NCI-H2227 (cell line): ENCODE measurements around the gene TCP11.
A peak's percentile ranks its signal among the peaks of the same experiment; 100 is the strongest.

Experiments
- DNase-seq: peaks from one replicate; lab custom pipeline; 2025; ENCODE audit not compliant: unreplicated experiment; lab: John Stamatoyannopoulos, UW

The TCP11 gene

GRCh38 chr6:35141007-35141655 lies at the start of gene TCP11:
TSS of gene TCP11 (minus strand) at chr6:35141339. CDS start at chr6:35140870, 469 bp downstream.
- no peak for DNase-seq

GRCh38 chr6:35190306-35190705 lies 49.2 kb upstream of the TCP11 start:
- DNase-seq = no peak

GRCh38 chr6:35188886-35189285 lies 47.7 kb upstream of the TCP11 start:
- no peak for DNase-seq

DNA sequence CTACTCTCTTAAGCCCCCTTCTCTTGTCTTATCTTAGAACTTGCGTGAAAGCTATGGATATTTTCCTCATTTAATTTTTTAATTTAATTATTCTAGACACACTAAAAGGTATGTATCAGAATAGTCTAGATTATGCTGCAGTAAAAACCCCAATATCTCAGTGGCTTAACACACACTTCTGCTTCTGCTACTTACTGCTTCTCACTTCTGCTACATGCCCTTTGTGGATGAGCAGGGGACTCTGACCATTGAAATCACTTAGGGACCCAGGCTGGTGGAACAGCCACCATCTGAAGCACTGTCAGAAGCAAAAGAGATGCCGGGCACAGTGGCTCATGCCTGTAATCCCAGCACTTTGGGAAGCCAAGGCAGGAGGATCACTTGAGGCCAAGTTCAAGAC lies 45.4 kb upstream of the TCP11 start:
- no peak for DNase-seq

DNA sequence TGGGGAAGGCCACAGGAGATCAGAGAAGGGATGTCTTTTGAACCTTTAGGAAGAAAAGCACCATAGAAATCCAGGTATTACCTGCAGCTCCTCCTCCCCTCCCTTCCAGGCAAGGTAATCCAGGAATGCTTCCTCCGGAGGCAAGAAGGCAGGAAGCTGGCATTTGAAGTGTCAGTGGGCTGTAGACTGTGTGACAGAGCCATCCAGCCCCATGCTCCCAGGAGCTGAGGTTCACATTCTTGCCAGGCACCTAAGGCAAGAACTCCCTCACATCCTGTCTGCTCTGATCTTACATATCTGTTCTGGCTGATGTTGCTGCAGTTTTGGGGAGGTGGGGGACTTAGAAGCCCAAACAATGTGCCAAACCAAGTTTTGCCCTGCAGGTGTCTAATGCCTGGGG lies 44.8 kb upstream of the TCP11 start:
- no peak for DNase-seq

GRCh38 chr6:35185302-35185681 lies 44.2 kb upstream of the TCP11 start:
- DNase-seq = peak; percentile 12

DNA sequence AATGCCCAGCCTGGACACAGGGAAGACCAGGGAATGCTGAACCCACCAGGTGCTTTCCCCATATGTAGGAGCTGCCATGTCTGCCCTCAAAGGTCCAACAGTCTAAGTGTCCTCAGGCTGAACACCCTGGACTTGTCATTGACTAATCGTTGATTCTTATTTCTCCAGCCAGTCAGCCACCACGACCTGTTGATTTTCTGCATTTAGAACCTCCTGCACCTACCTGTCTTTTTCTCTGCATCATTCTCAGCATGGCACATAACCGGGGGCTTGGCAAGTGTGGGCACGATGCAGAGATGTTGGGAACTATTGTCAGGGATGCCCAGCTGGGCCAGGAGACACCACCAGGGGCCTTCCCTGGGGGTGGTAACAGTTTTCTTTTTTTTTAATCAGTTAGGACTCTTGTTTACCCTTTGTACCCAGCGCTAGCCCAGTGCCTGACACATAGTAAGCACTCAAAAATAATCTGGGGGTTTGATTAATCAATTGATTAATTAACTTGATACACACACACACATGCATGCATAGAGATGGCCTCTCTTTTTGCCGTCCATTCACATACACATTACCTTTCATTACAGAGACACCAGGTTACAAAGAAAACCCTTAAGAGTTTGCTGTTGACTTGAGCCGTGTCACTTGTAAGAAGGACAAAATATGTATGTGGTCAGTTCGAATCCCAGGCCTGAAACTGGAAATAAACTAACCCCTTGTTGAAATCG lies 43.6 kb upstream of the TCP11 start:
- no peak for DNase-seq

GRCh38 chr6:35183935-35184334 lies 42.8 kb upstream of the TCP11 start:
- DNase-seq = no peak

DNA sequence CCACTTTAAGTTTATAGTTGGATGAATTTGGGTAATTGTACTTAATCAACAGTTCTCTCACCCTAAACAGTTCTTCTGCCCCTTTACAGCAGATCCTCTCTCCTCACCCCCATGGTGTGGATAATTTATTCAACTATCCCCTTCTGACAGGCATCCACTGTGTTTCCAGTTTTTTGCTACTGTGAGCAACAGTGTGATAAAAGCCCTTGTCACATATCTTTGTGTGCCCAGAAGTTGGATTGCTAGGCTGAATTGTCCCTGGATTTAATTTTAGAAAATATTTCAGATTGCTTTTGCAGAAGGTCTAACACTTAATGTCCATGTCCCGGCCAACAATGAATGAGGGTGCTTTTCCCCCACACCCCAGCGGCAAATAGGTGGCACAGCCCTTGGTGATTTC lies 42.1 kb upstream of the TCP11 start:
- DNase-seq = no peak

- no peak for DNase-seq
Measured at GRCh38 chr6:35181933-35182612, 40.9 kb upstream of the TCP11 start.

- DNase-seq = no peak
Measured at GRCh38 chr6:35181308-35181932, 40.3 kb upstream of the TCP11 start.

DNA sequence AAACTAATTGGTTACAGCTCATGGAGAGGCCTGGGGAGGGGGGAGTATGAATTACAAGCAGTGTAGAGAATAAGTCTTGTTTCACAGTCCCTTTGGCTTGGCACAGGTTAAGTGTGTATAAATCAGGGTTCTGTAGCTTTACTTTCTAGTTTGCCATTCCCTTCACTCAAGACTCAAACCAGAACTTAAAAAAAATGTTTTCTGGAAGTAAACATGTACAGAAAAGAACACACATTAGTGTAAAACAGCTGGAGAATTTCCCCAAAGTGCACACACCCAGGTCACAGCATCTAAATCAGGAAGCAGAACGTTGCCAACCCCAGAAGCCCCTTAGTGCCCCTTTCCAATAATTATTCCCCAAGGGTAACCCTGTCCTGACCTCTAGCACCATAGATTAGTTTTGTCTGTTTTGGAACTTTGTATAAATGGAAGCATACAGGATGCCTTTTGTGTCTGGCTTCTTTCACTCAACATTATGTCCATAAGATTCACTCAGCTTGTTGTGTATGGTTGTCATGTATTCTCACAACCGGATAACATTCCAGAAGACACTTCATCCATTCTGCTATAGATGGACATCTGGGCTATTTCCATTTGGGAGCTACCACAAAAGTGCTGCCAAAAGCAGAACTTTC lies 38.9 kb upstream of the TCP11 start:
- no peak for DNase-seq

- DNase-seq = no peak
Measured at GRCh38 chr6:35178932-35179832, 38.0 kb upstream of the TCP11 start.

DNA sequence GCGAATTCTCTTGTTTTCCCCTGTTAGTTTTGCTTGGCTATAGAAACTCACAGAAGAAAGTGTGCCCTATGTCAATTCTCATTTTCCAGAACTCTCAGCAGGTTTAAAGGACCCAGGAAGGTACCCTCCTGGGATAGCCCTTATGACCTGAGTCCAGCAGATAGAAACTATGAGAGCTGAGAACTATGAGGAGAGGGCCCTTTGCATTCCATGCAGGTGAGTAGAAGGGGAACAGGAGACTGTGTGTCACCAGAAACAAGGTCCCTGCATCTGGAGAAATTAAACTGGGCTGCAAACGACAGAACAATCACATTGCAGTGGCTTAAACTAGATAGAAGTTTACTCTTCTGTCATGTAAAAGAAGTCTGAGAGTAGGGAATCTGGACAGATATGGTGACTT lies 36.9 kb upstream of the TCP11 start:
- DNase-seq = no peak

- no peak for DNase-seq
Measured at GRCh38 chr6:35177596-35177995, 36.5 kb upstream of the TCP11 start.

- DNase-seq = peak; percentile 9
Measured at GRCh38 chr6:35177157-35177556, 36.0 kb upstream of the TCP11 start.

DNA sequence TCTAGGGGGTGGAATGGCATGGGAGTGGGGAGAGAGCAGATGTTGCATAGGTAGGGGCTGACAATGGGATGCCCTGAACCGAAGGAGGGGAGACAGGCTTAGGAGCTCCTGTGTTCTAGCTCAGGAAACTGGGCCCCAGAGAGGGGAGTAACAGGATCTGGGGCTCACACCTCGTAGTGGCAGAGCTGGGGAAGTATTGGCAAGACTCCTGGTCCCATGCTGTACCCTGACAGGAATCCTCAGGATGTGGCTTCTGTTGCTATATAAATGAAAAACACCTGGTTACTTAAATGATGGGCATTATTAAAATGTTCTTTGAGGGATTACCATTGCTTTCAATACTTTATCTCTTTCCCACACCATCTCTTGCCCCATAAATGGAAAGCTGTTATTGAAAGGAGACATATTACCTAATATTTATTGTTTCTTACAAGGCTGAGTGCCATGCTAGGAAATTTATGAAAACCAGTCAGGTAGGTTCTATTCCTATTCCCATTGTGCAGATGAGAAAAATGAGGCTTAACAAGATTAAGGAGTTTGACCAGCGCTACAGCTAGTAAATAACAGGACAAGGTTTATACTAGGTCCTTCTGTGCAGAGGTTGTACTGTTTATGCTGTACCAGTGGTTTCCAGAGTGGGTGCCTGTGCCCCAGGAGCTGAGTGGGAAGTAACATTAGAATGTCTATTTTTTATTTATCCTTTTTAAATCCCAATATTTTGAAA lies 35.3 kb upstream of the TCP11 start:
- no peak for DNase-seq

DNA sequence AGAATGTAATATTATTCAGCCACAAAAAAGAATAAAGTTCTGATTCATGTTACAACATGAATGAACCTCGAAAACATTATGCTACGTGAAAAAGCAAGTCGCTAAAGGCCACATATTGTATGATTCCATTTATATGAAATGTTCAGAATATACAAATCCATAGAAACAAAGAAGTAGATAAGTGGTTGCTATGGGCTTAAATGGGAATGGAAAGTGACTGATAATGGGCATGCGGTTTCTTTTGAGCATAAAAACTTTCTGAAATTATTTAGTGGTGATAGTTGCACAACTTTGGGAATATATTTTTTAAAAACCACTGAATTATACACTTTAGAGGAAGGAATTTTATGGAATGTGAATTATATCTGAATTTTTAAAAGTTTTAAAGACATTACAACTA lies 33.4 kb upstream of the TCP11 start:
- DNase-seq = no peak

DNA sequence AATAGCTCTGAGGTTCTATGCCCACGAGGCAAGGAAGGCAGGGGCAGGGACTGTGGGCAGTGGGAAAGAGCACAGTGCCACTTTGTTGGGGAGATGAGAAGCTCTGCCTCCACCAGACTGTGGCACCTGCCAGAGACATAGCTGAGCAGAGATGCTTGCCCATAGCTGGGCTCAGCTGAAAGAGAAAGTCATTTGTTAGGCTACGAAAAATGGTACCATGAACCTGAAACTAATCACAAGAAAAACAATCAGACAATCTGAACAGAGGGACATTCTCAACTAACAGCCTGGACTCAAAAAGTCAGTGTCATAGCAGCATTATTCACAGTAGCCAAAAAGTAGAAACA lies 32.9 kb upstream of the TCP11 start:
- no peak for DNase-seq
